ENCODE results near the gene MCM10. TPM values are rescaled to one million over a fixed set of nuclear protein-coding genes. Genes with fewer than 3 reads are reported as not detected.

The MCM10 gene
- total and polyA plus RNA-seq, 2 donors from 2014 or later = 0.50 TPM; not detected in 1

- Histone ChIP-seq H3K27ac (ENCODE audit: low read depth in 2 of 2, low read length in 2 of 2) (no peak overlapping the region), H3K36me3 (ENCODE audit: control insufficient read depth in 2 of 3, insufficient read depth in 3 of 3, low read length in 3 of 3) (no peaks in the 10 kb centered on the region), H3K9me3 (ENCODE audit: control insufficient read depth in 2 of 3, insufficient read depth in 1 of 3, low read length in 3 of 3) (no peaks in the 10 kb centered on the region), H3K4me1 (ENCODE audit: control insufficient read depth in 2 of 3, insufficient read depth in 2 of 3, low read depth in 1 of 3, low read length in 3 of 3) (no peaks in the 10 kb centered on the region), H3K9ac (ENCODE audit: low read length in 3 of 3) (no peak overlapping the region), H3K4me3 (ENCODE audit: low read length in 3 of 3) (no peak overlapping the region), H3K27me3 (ENCODE audit: control insufficient read depth, insufficient read depth, low read length) (no peaks in the 10 kb centered on the region)
- intact Hi-C loops (cut with DNase I) = no loop called here
- FAIRE-seq = no peak
- TF ChIP-seq CTCF (IDR thresholded peaks at IDR 0.05; ENCODE audit: borderline replicate concordance, extremely low read depth, insufficient read depth) = peak; percentile 18
- DNase-seq = peak in 4 of 5 donors; percentile 23 to 35 (median 26)
Observed at GRCh38 chr10:13219685-13220670, 58.6 kb downstream of the MCM10 start.

- H3K4me1 ChIP-seq (ENCODE audit: control insufficient read depth in 2 of 3, insufficient read depth in 2 of 3, low read depth in 1 of 3, low read length in 3 of 3) = no peaks in the 10 kb centered on the region
- FAIRE-seq (no peak), DNase-seq (peak in 1 of 5 donors; percentile 4)
- no peaks in the 10 kb centered on the region for H3K27me3 ChIP-seq (ENCODE audit: control insufficient read depth, insufficient read depth, low read length)
- no peaks in the 10 kb centered on the region for H3K9me3 ChIP-seq (ENCODE audit: control insufficient read depth in 2 of 3, insufficient read depth in 1 of 3, low read length in 3 of 3)
- no peak overlapping the region for H3K27ac ChIP-seq (ENCODE audit: low read depth in 2 of 2, low read length in 2 of 2)
- no peak overlapping the region for H3K9ac ChIP-seq (ENCODE audit: low read length in 3 of 3)
- no peaks in the 10 kb centered on the region for H3K36me3 ChIP-seq (ENCODE audit: control insufficient read depth in 2 of 3, insufficient read depth in 3 of 3, low read length in 3 of 3)
- intact Hi-C loops (cut with DNase I) = no loop called here
- H3K4me3 ChIP-seq (ENCODE audit: low read length in 3 of 3) = no peak overlapping the region
- TF ChIP-seq CTCF (IDR thresholded peaks at IDR 0.05; ENCODE audit: borderline replicate concordance, extremely low read depth, insufficient read depth) = no peak
Observed at GRCh38 chr10:13221572-13221971, 60.2 kb downstream of the MCM10 start.

GRCh38 chr10:13222151-13222550, 60.8 kb downstream of the MCM10 start:
- Histone ChIP-seq H3K4me3 (ENCODE audit: low read length in 3 of 3) (no peak overlapping the region), H3K36me3 (ENCODE audit: control insufficient read depth in 2 of 3, insufficient read depth in 3 of 3, low read length in 3 of 3) (no peaks in the 10 kb centered on the region), H3K9ac (ENCODE audit: low read length in 3 of 3) (no peak overlapping the region), H3K27ac (ENCODE audit: low read depth in 2 of 2, low read length in 2 of 2) (no peak overlapping the region), H3K9me3 (ENCODE audit: control insufficient read depth in 2 of 3, insufficient read depth in 1 of 3, low read length in 3 of 3) (no peaks in the 10 kb centered on the region), H3K4me1 (ENCODE audit: control insufficient read depth in 2 of 3, insufficient read depth in 2 of 3, low read depth in 1 of 3, low read length in 3 of 3) (no peaks in the 10 kb centered on the region), H3K27me3 (ENCODE audit: control insufficient read depth, insufficient read depth, low read length) (no peaks in the 10 kb centered on the region)
- FAIRE-seq = no peak
- DNase-seq = no peak
- no peak for TF ChIP-seq CTCF (IDR thresholded peaks at IDR 0.05; ENCODE audit: borderline replicate concordance, extremely low read depth, insufficient read depth)
- intact Hi-C loops (cut with DNase I) = no loop called here
